Measurements from ENCODE around the gene NT5C1A. TPM values are rescaled to one million over a fixed set of nuclear protein-coding genes. Genes with fewer than 3 reads are reported as not detected.

The NT5C1A gene
- total and polyA plus RNA-seq, 2 donors (not counting 1 experiment from before 2014, with no cell fraction given) = not detected

GRCh38 chr1:39632323-39632681, 39.6 kb downstream of the NT5C1A start:
- Histone ChIP-seq H3K9ac (ENCODE audit: low read length) (no peak overlapping the region), H3K4me3 (ENCODE audit: control extremely low read depth in 1 of 5, extremely low read depth in 1 of 5, insufficient read depth in 1 of 5, low read depth in 2 of 5, low read length in 4 of 5) (no peak overlapping the region), H3K36me3 (replicated peaks in 1 of 2; ENCODE audit: control extremely low read depth in 1 of 2, control insufficient read depth in 1 of 2, extremely low read depth in 1 of 2, insufficient read depth in 2 of 2, low read length in 1 of 2) (no peaks in the 10 kb centered on the region), H2AFZ (ENCODE audit: insufficient read depth, low read depth, low read length, poor library complexity, severe bottlenecking) (no peak overlapping the region), H3K4me1 (ENCODE audit: control insufficient read depth in 2 of 2, insufficient read depth in 2 of 2, low read length in 2 of 2) (no peaks in the 10 kb centered on the region), H3K4me2 (replicated peaks; ENCODE audit: low read depth, low read length, poor library complexity, severe bottlenecking) (no peak overlapping the region), H3K27ac (ENCODE audit: low read length in 2 of 2) (no peak overlapping the region), H3K79me2 (ENCODE audit: control insufficient read depth, insufficient read depth, low read length) (no peaks in the 10 kb centered on the region), H3K9me3 (ENCODE audit: control extremely low read depth in 1 of 3, control insufficient read depth in 2 of 3, insufficient read depth in 1 of 3, low read length in 2 of 3) (no peaks in the 10 kb centered on the region), H3K27me3 (replicated peaks in 1 of 4; ENCODE audit: control extremely low read depth in 1 of 4, control insufficient read depth in 3 of 4, insufficient read depth in 4 of 4, low read length in 3 of 4) (peaks cover 0 to 8% (median 4%) of the 10 kb centered on the region in 4 experiments), H4K20me1 (ENCODE audit: control insufficient read depth, insufficient read depth, low read length, poor library complexity, severe bottlenecking) (no peaks in the 10 kb centered on the region)
- ChIA-PET CTCF (no interaction called here), POLR2A (no interaction called here)
- no peaks in the 10 kb centered on the region for H3K4me1 Mint-ChIP-seq
- DNase-seq (no peak), ATAC-seq (ENCODE audit: low read depth) (no peak)
- TF ChIP-seq CTCF (IDR thresholded peaks at IDR 0.05) (no peak), EZH2 (IDR thresholded peaks at IDR 0.05; ENCODE audit: borderline replicate concordance, insufficient read depth, low read depth, low read length, poor library complexity, severe bottlenecking) (no peak)
- H3K9me3 Mint-ChIP-seq (ENCODE audit: insufficient read depth) = no peaks in the 10 kb centered on the region
- WGBS (ENCODE audit: insufficient coverage) = 98% methylated on average over 5 of the region's 5 CpGs
- peaks cover 40% of the 10 kb centered on the region for H3K27me3 Mint-ChIP-seq
- intact Hi-C loops (cut with micrococcal nuclease) = no loop called here
- no peak overlapping the region for H3K4me3 Mint-ChIP-seq
- H3K27ac Mint-ChIP-seq = no peak overlapping the region

GRCh38 chr1:39631361-39632322, 40.3 kb downstream of the NT5C1A start:
- intact Hi-C loops (cut with micrococcal nuclease) = no loop called here
- POLR2A ChIA-PET = no interaction called here
- TF ChIP-seq CTCF (IDR thresholded peaks at IDR 0.05) (no peak), EZH2 (IDR thresholded peaks at IDR 0.05; ENCODE audit: borderline replicate concordance, insufficient read depth, low read depth, low read length, poor library complexity, severe bottlenecking) (no peak)
- 71% methylated on average over 4 of the region's 16 CpGs for WGBS (ENCODE audit: insufficient coverage)
- no peaks in the 10 kb centered on the region for H3K9me3 ChIP-seq (ENCODE audit: control extremely low read depth in 1 of 3, control insufficient read depth in 2 of 3, insufficient read depth in 1 of 3, low read length in 2 of 3)
- H3K9ac ChIP-seq (ENCODE audit: low read length) = no peak overlapping the region
- peaks cover 35% of the 10 kb centered on the region for H3K27me3 Mint-ChIP-seq
- no peaks in the 10 kb centered on the region for H3K4me1 Mint-ChIP-seq
- no peaks in the 10 kb centered on the region for H3K36me3 ChIP-seq (replicated peaks in 1 of 2; ENCODE audit: control extremely low read depth in 1 of 2, control insufficient read depth in 1 of 2, extremely low read depth in 1 of 2, insufficient read depth in 2 of 2, low read length in 1 of 2)
- no peaks in the 10 kb centered on the region for H4K20me1 ChIP-seq (ENCODE audit: control insufficient read depth, insufficient read depth, low read length, poor library complexity, severe bottlenecking)
- ATAC-seq (ENCODE audit: low read depth) = no peak
- no peak overlapping the region for H3K4me3 ChIP-seq (ENCODE audit: control extremely low read depth in 1 of 5, extremely low read depth in 1 of 5, insufficient read depth in 1 of 5, low read depth in 2 of 5, low read length in 4 of 5)
- H3K27ac Mint-ChIP-seq = no peak overlapping the region
- no peak for DNase-seq
- no peaks in the 10 kb centered on the region for H3K79me2 ChIP-seq (ENCODE audit: control insufficient read depth, insufficient read depth, low read length)
- H3K4me1 ChIP-seq (ENCODE audit: control insufficient read depth in 2 of 2, insufficient read depth in 2 of 2, low read length in 2 of 2) = no peaks in the 10 kb centered on the region
- no peaks in the 10 kb centered on the region for H3K9me3 Mint-ChIP-seq (ENCODE audit: insufficient read depth)
- H3K4me2 ChIP-seq (replicated peaks; ENCODE audit: low read depth, low read length, poor library complexity, severe bottlenecking) = no peak overlapping the region
- H2AFZ ChIP-seq (ENCODE audit: insufficient read depth, low read depth, low read length, poor library complexity, severe bottlenecking) = no peak overlapping the region
- CTCF ChIA-PET = interaction anchor here (1.4 kb wide), 1 partner anchor 20 kb away, joined by 4 read pairs; no protein-coding TSS in a partner anchor
- H3K27me3 ChIP-seq (replicated peaks in 1 of 4; ENCODE audit: control extremely low read depth in 1 of 4, control insufficient read depth in 3 of 4, insufficient read depth in 4 of 4, low read length in 3 of 4) = peaks cover 0 to 1% (median 0%) of the 10 kb centered on the region in 4 experiments
- no peak overlapping the region for H3K4me3 Mint-ChIP-seq
- H3K27ac ChIP-seq (ENCODE audit: low read length in 2 of 2) = no peak overlapping the region
